GM23338 (cell line): ENCODE results near the gene EEPD1. TPM values are rescaled to one million over a fixed set of nuclear protein-coding genes. Genes with fewer than 3 reads are reported as not detected.
"Not testable (repeated sequence)": the region's sequence is repeated elsewhere in the genome, so short reads cannot be mapped to it uniquely, and the experiment has no call there.

Source experiments
- ATAC-seq: fragments of 200-7000 bp; cut with Tn5 transposase; 3 replicates; pipeline ENCODE4 v1.9.1; 2020
- DNase-seq: peaks from one replicate; pipeline ENCODE4 v3.0.0-alpha.2; 2015; ENCODE audit warnings: low spot score
- H2AFZ ChIP-seq: fragments of 200-600 bp; sonication (generic); 2 replicates; pipeline ENCODE4 v1.8.0; 2016; ENCODE audit warnings: antibody characterized with exemption, mild to moderate bottlenecking, moderate library complexity
- H3F3A ChIP-seq: fragments of 200-600 bp; sonication (generic); replicated peaks from 2 replicates; pipeline ENCODE4 v1.8.0; 2017; ENCODE audit warnings: antibody characterized with exemption, mixed run types, low read depth
- H3K27ac ChIP-seq: fragments of 200-600 bp; sonication (generic); 2 replicates; pipeline ENCODE4 v1.6.1; 2016; ENCODE audit warnings: low read depth
- H3K27me3 ChIP-seq: fragments of 200-600 bp; sonication (generic); 2 replicates; pipeline ENCODE4 v1.8.0; 2016; ENCODE audit warnings: mild to moderate bottlenecking, mixed run types, moderate library complexity; ENCODE audit not compliant: insufficient read depth
- H3K36me3 ChIP-seq: fragments of 200-600 bp; sonication (generic); 2 replicates; pipeline ENCODE4 v1.8.0; 2016; ENCODE audit warnings: mild to moderate bottlenecking; ENCODE audit not compliant: insufficient read depth
- H3K4me1 ChIP-seq: fragments of 200-600 bp; sonication (generic); 2 replicates; pipeline ENCODE4 v1.8.0; 2016; ENCODE audit warnings: mild to moderate bottlenecking, moderate library complexity; ENCODE audit not compliant: insufficient read depth
- H3K4me2 ChIP-seq: fragments of 200-600 bp; sonication (generic); 2 replicates; pipeline ENCODE4 v1.7.1; 2017; ENCODE audit warnings: mixed run types
- H3K4me3 ChIP-seq: fragments of 200-600 bp; sonication (generic); 2 replicates; pipeline ENCODE4 v1.6.1; 2016; ENCODE audit warnings: mixed run types
- H3K79me2 ChIP-seq: fragments of 200-600 bp; sonication (generic); replicated peaks from 2 replicates; pipeline ENCODE4 v1.8.0; 2017; ENCODE audit warnings: mild to moderate bottlenecking; ENCODE audit not compliant: insufficient read depth
- H3K9me2 ChIP-seq: fragments of 200-600 bp; sonication (generic); 2 replicates; pipeline ENCODE4 v1.8.0; 2017; ENCODE audit not compliant: insufficient read depth
- H4K20me1 ChIP-seq: fragments of 200-600 bp; sonication (generic); replicated peaks from 2 replicates; pipeline ENCODE4 v1.8.0; 2017; ENCODE audit warnings: mild to moderate bottlenecking; ENCODE audit not compliant: insufficient read depth
- H3K27ac Mint-ChIP-seq: 2 replicates; pipeline ENCODE4 v1.8.0; 2020; ENCODE audit warnings: inconsistent platforms, mild to moderate bottlenecking, moderate library complexity, mixed read lengths
- H3K27me3 Mint-ChIP-seq: 3 replicates; pipeline ENCODE4 v1.8.0; 2022; ENCODE audit warnings: low read depth, mild to moderate bottlenecking, moderate library complexity, mixed read lengths, inconsistent platforms; ENCODE audit not compliant: insufficient read depth, poor library complexity
- H3K36me3 Mint-ChIP-seq: 3 replicates; pipeline ENCODE4 v1.8.0; 2021; ENCODE audit warnings: low read depth, mild to moderate bottlenecking, inconsistent platforms, moderate library complexity, mixed read lengths
- H3K4me1 Mint-ChIP-seq: 3 replicates; pipeline ENCODE4 v1.8.0; 2020; ENCODE audit warnings: mild to moderate bottlenecking, inconsistent platforms, mixed read lengths
- H3K4me3 Mint-ChIP-seq: 3 replicates; pipeline ENCODE4 v1.8.0; 2021; ENCODE audit warnings: moderate library complexity, mild to moderate bottlenecking, inconsistent platforms, mixed read lengths
- H3K9me3 Mint-ChIP-seq: 3 replicates; pipeline ENCODE4 v1.8.0; 2020; ENCODE audit warnings: moderate library complexity, mild to moderate bottlenecking, inconsistent platforms, mixed read lengths
- ZNF114 ChIP-seq: fragments of 250-450 bp; sonication (Bioruptor Pico); IDR thresholded peaks from 2 replicates; pipeline ENCODE4 v1.5.0; 2020; ENCODE audit warnings: mild to moderate bottlenecking, moderate library complexity
- ZNF331 ChIP-seq: fragments of 250-450 bp; sonication (Bioruptor Pico); IDR thresholded peaks from 2 replicates; pipeline ENCODE4 v1.5.0; 2020; ENCODE audit warnings: low read depth, mild to moderate bottlenecking, moderate library complexity
- polyA plus RNA-seq: library from polyadenylated mRNA; unstranded; fragments of >200 nt; fragmentation: Nextera tagmentation; extraction: Ambion mirVana; gene quantifications from 2 replicates; pipeline ENCODE4 v1.2.1, GENCODE V29; 2016
- total RNA-seq: library from RNA; depleted of rRNA; stranded (reverse); fragments of >200 nt; shearing (Covaris generic); gene quantifications from 2 replicates; pipeline ENCODE4 v1.2.3, GENCODE V29; 2014
- TF ChIP-seq, protein P1 (sequence below): IDR thresholded peaks from 2 replicates; pipeline ENCODE4 v1.6.1; 2016; ENCODE audit warnings: antibody characterized with exemption
- TF ChIP-seq, protein P2 (sequence below): fragments of 250-450 bp; sonication (Bioruptor Pico); IDR thresholded peaks from 2 replicates; pipeline ENCODE4 v1.5.0; 2020; ENCODE audit warnings: mild to moderate bottlenecking, moderate library complexity

The EEPD1 gene
- total and polyA plus RNA-seq, 2 experiments from 2014 or later = 4.1 to 17.1 TPM

DNA sequence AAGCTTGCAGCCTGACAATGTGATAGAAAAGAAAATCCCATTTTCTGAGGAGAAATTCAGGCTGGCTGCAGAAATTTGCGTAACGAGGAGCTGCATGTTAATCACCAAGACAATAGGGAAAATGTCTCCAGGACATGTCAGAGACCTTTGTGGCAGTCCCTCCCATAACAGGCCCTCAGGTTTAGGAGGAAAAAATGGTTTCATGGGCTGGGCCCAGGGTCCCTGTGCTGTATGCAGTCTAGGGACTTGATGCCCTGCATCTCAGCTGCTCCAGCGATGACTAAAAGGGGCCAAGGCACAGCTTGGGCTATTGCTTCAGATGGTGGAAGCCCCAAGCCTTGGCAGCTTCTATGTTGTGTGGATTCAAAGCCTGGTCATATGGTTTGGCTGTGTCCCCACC is 168.2 kb downstream of the EEPD1 start:
- not testable (repeated sequence) for ATAC-seq, H3F3A ChIP-seq, H3K4me3 Mint-ChIP-seq, H2AFZ ChIP-seq, H3K4me3 ChIP-seq, H3K36me3 ChIP-seq, H3K4me1 Mint-ChIP-seq, H3K27ac Mint-ChIP-seq, H3K4me2 ChIP-seq, H4K20me1 ChIP-seq, H3K4me1 ChIP-seq, H3K79me2 ChIP-seq, H3K9me2 ChIP-seq, H3K27ac ChIP-seq, H3K27me3 Mint-ChIP-seq, H3K27me3 ChIP-seq, DNase-seq
- Mint-ChIP-seq H3K36me3 (peaks cover 17% of the 10 kb centered on the region; the same call in 2 of the 3 replicates), H3K9me3 (peaks cover 29% of the 10 kb centered on the region)

DNA sequence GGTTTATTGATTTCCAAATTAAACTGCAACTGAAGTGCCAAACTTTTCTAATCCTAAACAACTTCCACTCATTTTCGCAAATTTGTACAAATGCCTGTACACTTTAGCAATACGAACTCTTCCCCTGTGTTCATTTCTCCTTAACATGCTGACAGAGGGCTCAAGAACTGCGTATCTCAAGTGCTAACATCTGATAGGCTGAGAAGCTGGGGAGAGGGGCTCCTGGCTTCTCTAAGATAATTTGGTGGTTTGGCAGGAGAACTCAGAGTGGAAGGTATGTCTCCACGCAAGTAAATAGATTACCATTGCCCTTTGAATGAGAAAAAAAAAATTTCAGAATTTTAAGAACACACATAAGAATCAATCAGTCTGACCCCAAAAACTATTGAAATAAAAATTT is 183.3 kb downstream of the EEPD1 start:
- Mint-ChIP-seq H3K27me3 (peaks cover 2% of the 10 kb centered on the region), H3K4me1 (peaks cover 3% of the 10 kb centered on the region; the same call in 2 of the 3 replicates), H3K4me3 (no peak overlapping the region), H3K36me3 (peaks cover 8% of the 10 kb centered on the region; the same call in 1 of the 3 replicates), H3K27ac (no peak overlapping the region), H3K9me3 (peaks cover 5% of the 10 kb centered on the region)
- Histone ChIP-seq H3K27me3 (no peaks in the 10 kb centered on the region), H3K9me2 (no peaks in the 10 kb centered on the region), H3K4me1 (no peaks in the 10 kb centered on the region), H3K4me3 (no peak overlapping the region), H4K20me1 (no peaks in the 10 kb centered on the region), H3K79me2 (no peaks in the 10 kb centered on the region), H2AFZ (no peak overlapping the region), H3K27ac (no peak overlapping the region; the same call in 1 of the 2 replicates), H3F3A (no peaks in the 10 kb centered on the region), H3K36me3 (0 out of 2 replicates have a peak, but pooled peaks cover 3% of the 10 kb centered on the region), H3K4me2 (no peak overlapping the region)
- ATAC-seq (no peak), DNase-seq (no peak)
- TF ChIP-seq ZNF331 (CRISPR knock-in tag) = no peak
- TF ChIP-seq ZNF114 (CRISPR knock-in tag) = no peak
- TF ChIP-seq, protein P1, sequence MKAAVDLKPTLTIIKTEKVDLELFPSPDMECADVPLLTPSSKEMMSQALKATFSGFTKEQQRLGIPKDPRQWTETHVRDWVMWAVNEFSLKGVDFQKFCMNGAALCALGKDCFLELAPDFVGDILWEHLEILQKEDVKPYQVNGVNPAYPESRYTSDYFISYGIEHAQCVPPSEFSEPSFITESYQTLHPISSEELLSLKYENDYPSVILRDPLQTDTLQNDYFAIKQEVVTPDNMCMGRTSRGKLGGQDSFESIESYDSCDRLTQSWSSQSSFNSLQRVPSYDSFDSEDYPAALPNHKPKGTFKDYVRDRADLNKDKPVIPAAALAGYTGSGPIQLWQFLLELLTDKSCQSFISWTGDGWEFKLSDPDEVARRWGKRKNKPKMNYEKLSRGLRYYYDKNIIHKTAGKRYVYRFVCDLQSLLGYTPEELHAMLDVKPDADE = no peak
- TF ChIP-seq, protein P2, sequence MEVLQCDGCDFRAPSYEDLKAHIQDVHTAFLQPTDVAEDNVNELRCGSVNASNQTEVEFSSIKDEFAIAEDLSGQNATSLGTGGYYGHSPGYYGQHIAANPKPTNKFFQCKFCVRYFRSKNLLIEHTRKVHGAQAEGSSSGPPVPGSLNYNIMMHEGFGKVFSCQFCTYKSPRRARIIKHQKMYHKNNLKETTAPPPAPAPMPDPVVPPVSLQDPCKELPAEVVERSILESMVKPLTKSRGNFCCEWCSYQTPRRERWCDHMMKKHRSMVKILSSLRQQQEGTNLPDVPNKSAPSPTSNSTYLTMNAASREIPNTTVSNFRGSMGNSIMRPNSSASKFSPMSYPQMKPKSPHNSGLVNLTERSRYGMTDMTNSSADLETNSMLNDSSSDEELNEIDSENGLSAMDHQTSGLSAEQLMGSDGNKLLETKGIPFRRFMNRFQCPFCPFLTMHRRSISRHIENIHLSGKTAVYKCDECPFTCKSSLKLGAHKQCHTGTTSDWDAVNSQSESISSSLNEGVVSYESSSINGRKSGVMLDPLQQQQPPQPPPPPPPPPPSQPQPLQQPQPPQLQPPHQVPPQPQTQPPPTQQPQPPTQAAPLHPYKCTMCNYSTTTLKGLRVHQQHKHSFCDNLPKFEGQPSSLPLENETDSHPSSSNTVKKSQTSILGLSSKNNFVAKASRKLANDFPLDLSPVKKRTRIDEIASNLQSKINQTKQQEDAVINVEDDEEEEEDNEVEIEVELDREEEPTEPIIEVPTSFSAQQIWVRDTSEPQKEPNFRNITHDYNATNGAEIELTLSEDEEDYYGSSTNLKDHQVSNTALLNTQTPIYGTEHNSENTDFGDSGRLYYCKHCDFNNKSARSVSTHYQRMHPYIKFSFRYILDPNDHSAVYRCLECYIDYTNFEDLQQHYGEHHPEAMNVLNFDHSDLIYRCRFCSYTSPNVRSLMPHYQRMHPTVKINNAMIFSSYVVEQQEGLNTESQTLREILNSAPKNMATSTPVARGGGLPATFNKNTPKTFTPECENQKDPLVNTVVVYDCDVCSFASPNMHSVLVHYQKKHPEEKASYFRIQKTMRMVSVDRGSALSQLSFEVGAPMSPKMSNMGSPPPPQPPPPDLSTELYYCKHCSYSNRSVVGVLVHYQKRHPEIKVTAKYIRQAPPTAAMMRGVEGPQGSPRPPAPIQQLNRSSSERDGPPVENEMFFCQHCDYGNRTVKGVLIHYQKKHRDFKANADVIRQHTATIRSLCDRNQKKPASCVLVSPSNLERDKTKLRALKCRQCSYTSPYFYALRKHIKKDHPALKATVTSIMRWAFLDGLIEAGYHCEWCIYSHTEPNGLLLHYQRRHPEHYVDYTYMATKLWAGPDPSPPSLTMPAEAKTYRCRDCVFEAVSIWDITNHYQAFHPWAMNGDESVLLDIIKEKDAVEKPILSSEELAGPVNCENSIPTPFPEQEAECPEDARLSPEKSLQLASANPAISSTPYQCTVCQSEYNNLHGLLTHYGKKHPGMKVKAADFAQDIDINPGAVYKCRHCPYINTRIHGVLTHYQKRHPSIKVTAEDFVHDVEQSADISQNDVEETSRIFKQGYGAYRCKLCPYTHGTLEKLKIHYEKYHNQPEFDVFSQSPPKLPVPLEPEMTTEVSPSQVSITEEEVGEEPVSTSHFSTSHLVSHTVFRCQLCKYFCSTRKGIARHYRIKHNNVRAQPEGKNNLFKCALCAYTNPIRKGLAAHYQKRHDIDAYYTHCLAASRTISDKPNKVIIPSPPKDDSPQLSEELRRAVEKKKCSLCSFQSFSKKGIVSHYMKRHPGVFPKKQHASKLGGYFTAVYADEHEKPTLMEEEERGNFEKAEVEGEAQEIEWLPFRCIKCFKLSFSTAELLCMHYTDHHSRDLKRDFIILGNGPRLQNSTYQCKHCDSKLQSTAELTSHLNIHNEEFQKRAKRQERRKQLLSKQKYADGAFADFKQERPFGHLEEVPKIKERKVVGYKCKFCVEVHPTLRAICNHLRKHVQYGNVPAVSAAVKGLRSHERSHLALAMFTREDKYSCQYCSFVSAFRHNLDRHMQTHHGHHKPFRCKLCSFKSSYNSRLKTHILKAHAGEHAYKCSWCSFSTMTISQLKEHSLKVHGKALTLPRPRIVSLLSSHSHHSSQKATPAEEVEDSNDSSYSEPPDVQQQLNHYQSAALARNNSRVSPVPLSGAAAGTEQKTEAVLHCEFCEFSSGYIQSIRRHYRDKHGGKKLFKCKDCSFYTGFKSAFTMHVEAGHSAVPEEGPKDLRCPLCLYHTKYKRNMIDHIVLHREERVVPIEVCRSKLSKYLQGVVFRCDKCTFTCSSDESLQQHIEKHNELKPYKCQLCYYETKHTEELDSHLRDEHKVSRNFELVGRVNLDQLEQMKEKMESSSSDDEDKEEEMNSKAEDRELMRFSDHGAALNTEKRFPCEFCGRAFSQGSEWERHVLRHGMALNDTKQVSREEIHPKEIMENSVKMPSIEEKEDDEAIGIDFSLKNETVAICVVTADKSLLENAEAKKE = no peak
